GM23338 (cell line): ENCODE measurements around the gene PHOSPHO1. TPM values are rescaled to one million over a fixed set of nuclear protein-coding genes. Genes with fewer than 3 reads are reported as not detected.

Experiments
- ATAC-seq: fragments of 200-7000 bp; cut with Tn5 transposase; 3 replicates; pipeline ENCODE4 v1.9.1; 2020
- DNase-seq: peaks from one replicate; pipeline ENCODE4 v3.0.0-alpha.2; 2015; ENCODE audit warnings: low spot score
- H2AFZ ChIP-seq: fragments of 200-600 bp; sonication (generic); 2 replicates; pipeline ENCODE4 v1.8.0; 2016; ENCODE audit warnings: antibody characterized with exemption, mild to moderate bottlenecking, moderate library complexity
- H3F3A ChIP-seq: fragments of 200-600 bp; sonication (generic); replicated peaks from 2 replicates; pipeline ENCODE4 v1.8.0; 2017; ENCODE audit warnings: antibody characterized with exemption, mixed run types, low read depth
- H3K27ac ChIP-seq: fragments of 200-600 bp; sonication (generic); 2 replicates; pipeline ENCODE4 v1.6.1; 2016; ENCODE audit warnings: low read depth
- H3K27me3 ChIP-seq: fragments of 200-600 bp; sonication (generic); 2 replicates; pipeline ENCODE4 v1.8.0; 2016; ENCODE audit warnings: mild to moderate bottlenecking, mixed run types, moderate library complexity; ENCODE audit not compliant: insufficient read depth
- H3K36me3 ChIP-seq: fragments of 200-600 bp; sonication (generic); 2 replicates; pipeline ENCODE4 v1.8.0; 2016; ENCODE audit warnings: mild to moderate bottlenecking; ENCODE audit not compliant: insufficient read depth
- H3K4me1 ChIP-seq: fragments of 200-600 bp; sonication (generic); 2 replicates; pipeline ENCODE4 v1.8.0; 2016; ENCODE audit warnings: mild to moderate bottlenecking, moderate library complexity; ENCODE audit not compliant: insufficient read depth
- H3K4me2 ChIP-seq: fragments of 200-600 bp; sonication (generic); 2 replicates; pipeline ENCODE4 v1.7.1; 2017; ENCODE audit warnings: mixed run types
- H3K4me3 ChIP-seq: fragments of 200-600 bp; sonication (generic); 2 replicates; pipeline ENCODE4 v1.6.1; 2016; ENCODE audit warnings: mixed run types
- H3K79me2 ChIP-seq: fragments of 200-600 bp; sonication (generic); replicated peaks from 2 replicates; pipeline ENCODE4 v1.8.0; 2017; ENCODE audit warnings: mild to moderate bottlenecking; ENCODE audit not compliant: insufficient read depth
- H3K9me2 ChIP-seq: fragments of 200-600 bp; sonication (generic); 2 replicates; pipeline ENCODE4 v1.8.0; 2017; ENCODE audit not compliant: insufficient read depth
- H4K20me1 ChIP-seq: fragments of 200-600 bp; sonication (generic); replicated peaks from 2 replicates; pipeline ENCODE4 v1.8.0; 2017; ENCODE audit warnings: mild to moderate bottlenecking; ENCODE audit not compliant: insufficient read depth
- H3K27ac Mint-ChIP-seq: 2 replicates; pipeline ENCODE4 v1.8.0; 2020; ENCODE audit warnings: inconsistent platforms, mild to moderate bottlenecking, moderate library complexity, mixed read lengths
- H3K27me3 Mint-ChIP-seq: 3 replicates; pipeline ENCODE4 v1.8.0; 2022; ENCODE audit warnings: low read depth, mild to moderate bottlenecking, moderate library complexity, mixed read lengths, inconsistent platforms; ENCODE audit not compliant: insufficient read depth, poor library complexity
- H3K36me3 Mint-ChIP-seq: 3 replicates; pipeline ENCODE4 v1.8.0; 2021; ENCODE audit warnings: low read depth, mild to moderate bottlenecking, inconsistent platforms, moderate library complexity, mixed read lengths
- H3K4me1 Mint-ChIP-seq: 3 replicates; pipeline ENCODE4 v1.8.0; 2020; ENCODE audit warnings: mild to moderate bottlenecking, inconsistent platforms, mixed read lengths
- H3K4me3 Mint-ChIP-seq: 3 replicates; pipeline ENCODE4 v1.8.0; 2021; ENCODE audit warnings: moderate library complexity, mild to moderate bottlenecking, inconsistent platforms, mixed read lengths
- H3K9me3 Mint-ChIP-seq: 3 replicates; pipeline ENCODE4 v1.8.0; 2020; ENCODE audit warnings: moderate library complexity, mild to moderate bottlenecking, inconsistent platforms, mixed read lengths
- CREB1 ChIP-seq: fragments of 250-450 bp; sonication (Bioruptor Pico); IDR thresholded peaks from 2 replicates; pipeline ENCODE4 v1.5.0; 2020; ENCODE audit warnings: low read depth, mild to moderate bottlenecking, moderate library complexity
- EZH2phosphoT487 ChIP-seq: fragments of 200-600 bp; sonication (generic); IDR thresholded peaks from one replicate; pipeline ENCODE4 v1.8.1; 2018; ENCODE audit warnings: antibody characterized with exemption; ENCODE audit not compliant: unreplicated experiment
- JUNB ChIP-seq: IDR thresholded peaks from one replicate; pipeline ENCODE4 v1.6.1; 2016; ENCODE audit warnings: antibody characterized with exemption; ENCODE audit not compliant: unreplicated experiment
- NANOG ChIP-seq: IDR thresholded peaks from 2 replicates; pipeline ENCODE4 v1.6.1; 2016; ENCODE audit warnings: antibody characterized with exemption, borderline replicate concordance
- POLR2AphosphoS5 ChIP-seq: IDR thresholded peaks from 2 replicates; pipeline ENCODE4 v1.6.1; 2016; ENCODE audit warnings: antibody characterized with exemption, low read depth
- REST ChIP-seq: IDR thresholded peaks from one replicate; pipeline ENCODE4 v1.6.1; 2018; ENCODE audit warnings: antibody characterized with exemption; ENCODE audit not compliant: unreplicated experiment
- ZNF114 ChIP-seq: fragments of 250-450 bp; sonication (Bioruptor Pico); IDR thresholded peaks from 2 replicates; pipeline ENCODE4 v1.5.0; 2020; ENCODE audit warnings: mild to moderate bottlenecking, moderate library complexity
- ZNF331 ChIP-seq: fragments of 250-450 bp; sonication (Bioruptor Pico); IDR thresholded peaks from 2 replicates; pipeline ENCODE4 v1.5.0; 2020; ENCODE audit warnings: low read depth, mild to moderate bottlenecking, moderate library complexity
- ZNF462 ChIP-seq: fragments of 250-450 bp; sonication (Bioruptor Pico); IDR thresholded peaks from 2 replicates; pipeline ENCODE4 v1.5.0; 2020; ENCODE audit warnings: mild to moderate bottlenecking, moderate library complexity
- polyA plus RNA-seq: library from polyadenylated mRNA; unstranded; fragments of >200 nt; fragmentation: Nextera tagmentation; extraction: Ambion mirVana; gene quantifications from 2 replicates; pipeline ENCODE4 v1.2.1, GENCODE V29; 2016
- total RNA-seq: library from RNA; depleted of rRNA; stranded (reverse); fragments of >200 nt; shearing (Covaris generic); gene quantifications from 2 replicates; pipeline ENCODE4 v1.2.3, GENCODE V29; 2014

Gene PHOSPHO1
- total and polyA plus RNA-seq, 2 experiments from 2014 or later: 0.71 to 2.2 TPM

GRCh38 chr17:49269356-49269755, 38.8 kb upstream of the PHOSPHO1 start:
- Histone ChIP-seq H2AFZ (no peak overlapping the region), H3K27me3 (no peaks in the 10 kb centered on the region), H3K9me2 (no peaks in the 10 kb centered on the region), H3K4me1 (no peaks in the 10 kb centered on the region), H3K4me3 (no peak overlapping the region), H3F3A (no peaks in the 10 kb centered on the region), H4K20me1 (no peaks in the 10 kb centered on the region), H3K4me2 (no peak overlapping the region), H3K27ac (no peak overlapping the region), H3K79me2 (no peaks in the 10 kb centered on the region), H3K36me3 (no peaks in the 10 kb centered on the region)
- ATAC-seq (no peak), DNase-seq (no peak)
- Mint-ChIP-seq H3K4me3 (no peak overlapping the region), H3K9me3 (no peaks in the 10 kb centered on the region), H3K36me3 (no peaks in the 10 kb centered on the region), H3K4me1 (no peaks in the 10 kb centered on the region), H3K27ac (no peak overlapping the region), H3K27me3 (peaks cover 5% of the 10 kb centered on the region)
- TF ChIP-seq JUNB: no peak
- no peak for TF ChIP-seq REST
- no peak for TF ChIP-seq ZNF114 (CRISPR knock-in tag)
- TF ChIP-seq POLR2AphosphoS5: no peak
- no peak for TF ChIP-seq NANOG
- no peak for TF ChIP-seq ZNF462 (CRISPR knock-in tag)
- TF ChIP-seq EZH2phosphoT487: no peak
- no peak for TF ChIP-seq ZNF331 (CRISPR knock-in tag)
- no peak for TF ChIP-seq CREB1 (CRISPR knock-in tag)
